Astrocyte of the cerebellum (primary cell): ENCODE measurements around the gene MAPRE3.

ENCODE experiments used
- DNase-seq: peaks from one replicate; pipeline ENCODE4 v3.0.0-alpha.2; 2011; ENCODE audit warnings: low read depth
- H3K4me3 ChIP-seq: 2 replicates; pipeline ENCODE4 v1.5.1; 2011; ENCODE audit warnings: mild to moderate bottlenecking, low read depth, low read length, moderate library complexity
- in situ Hi-C: cut with HindIII; loops from 2 replicates; pipeline ENCODE4 v1.10.0; 2017; ENCODE audit warnings: low sequenced_read_pairs
- TF ChIP-seq, protein P1 (sequence below): IDR thresholded peaks from 2 replicates; pipeline ENCODE4 v1.5.1; 2012; ENCODE audit warnings: low read length, low read depth, moderate library complexity, mild to moderate bottlenecking; ENCODE audit errors: missing control alignments

Gene MAPRE3

DNA sequence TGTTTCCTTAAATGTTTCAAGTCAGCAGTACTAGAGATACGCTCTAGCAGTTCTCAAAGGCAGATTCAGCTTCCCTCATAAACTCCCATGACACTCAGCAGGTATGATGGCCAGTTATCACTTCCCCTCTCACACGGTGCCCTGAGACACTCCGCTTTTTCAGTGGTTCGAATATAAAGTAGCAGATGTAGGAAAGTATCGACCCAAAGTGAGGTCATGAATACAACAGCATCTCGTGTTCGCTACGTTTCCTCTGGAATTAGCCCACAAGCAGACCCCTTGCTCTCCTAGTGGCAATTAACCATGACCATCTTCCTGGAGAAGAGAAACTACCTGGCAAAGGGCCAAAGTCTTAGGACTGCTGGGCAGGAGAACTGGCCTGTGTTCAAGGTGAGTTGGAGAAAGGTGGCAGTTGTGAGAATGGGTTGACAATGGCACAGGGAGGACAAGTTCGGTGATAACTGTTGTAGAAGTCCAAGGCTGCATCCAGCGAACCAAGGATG is 71.8 kb downstream of the MAPRE3 start:
- TF ChIP-seq, protein P1, sequence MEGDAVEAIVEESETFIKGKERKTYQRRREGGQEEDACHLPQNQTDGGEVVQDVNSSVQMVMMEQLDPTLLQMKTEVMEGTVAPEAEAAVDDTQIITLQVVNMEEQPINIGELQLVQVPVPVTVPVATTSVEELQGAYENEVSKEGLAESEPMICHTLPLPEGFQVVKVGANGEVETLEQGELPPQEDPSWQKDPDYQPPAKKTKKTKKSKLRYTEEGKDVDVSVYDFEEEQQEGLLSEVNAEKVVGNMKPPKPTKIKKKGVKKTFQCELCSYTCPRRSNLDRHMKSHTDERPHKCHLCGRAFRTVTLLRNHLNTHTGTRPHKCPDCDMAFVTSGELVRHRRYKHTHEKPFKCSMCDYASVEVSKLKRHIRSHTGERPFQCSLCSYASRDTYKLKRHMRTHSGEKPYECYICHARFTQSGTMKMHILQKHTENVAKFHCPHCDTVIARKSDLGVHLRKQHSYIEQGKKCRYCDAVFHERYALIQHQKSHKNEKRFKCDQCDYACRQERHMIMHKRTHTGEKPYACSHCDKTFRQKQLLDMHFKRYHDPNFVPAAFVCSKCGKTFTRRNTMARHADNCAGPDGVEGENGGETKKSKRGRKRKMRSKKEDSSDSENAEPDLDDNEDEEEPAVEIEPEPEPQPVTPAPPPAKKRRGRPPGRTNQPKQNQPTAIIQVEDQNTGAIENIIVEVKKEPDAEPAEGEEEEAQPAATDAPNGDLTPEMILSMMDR = no peak
- no peak overlapping the region for H3K4me3 ChIP-seq
- DNase-seq = no peak
- in situ Hi-C loops = no loop called here

DNA sequence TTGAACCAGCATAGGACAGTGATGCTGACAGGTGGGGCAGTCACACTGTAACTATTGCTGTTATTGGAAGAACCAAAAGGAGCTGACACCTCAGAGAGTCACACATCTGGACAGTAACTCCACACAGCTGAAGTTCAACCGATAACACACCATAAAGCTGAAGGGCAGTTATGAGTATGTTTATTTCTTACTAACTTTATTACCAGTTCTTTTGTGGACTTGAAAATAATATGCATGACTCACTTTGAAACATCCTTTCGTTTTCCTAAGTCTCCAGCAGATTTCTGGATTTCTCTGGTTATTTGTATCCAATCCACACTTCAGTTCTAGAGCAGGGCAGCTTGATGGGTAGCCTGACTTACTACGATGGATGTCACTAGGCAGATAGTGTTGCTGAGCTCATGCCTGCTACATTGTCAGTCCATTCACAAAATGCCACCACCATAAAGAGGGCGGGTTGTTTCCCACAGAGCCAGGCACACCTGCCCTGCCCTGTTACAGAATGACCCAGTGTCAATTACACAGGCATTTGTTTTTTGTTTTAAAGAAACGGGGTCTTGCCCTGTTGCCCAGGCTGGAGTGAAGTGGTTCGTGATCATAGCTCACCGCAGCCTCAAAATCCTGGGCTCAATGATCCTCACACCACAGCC is 72.7 kb downstream of the MAPRE3 start:
- in situ Hi-C loops = no loop called here
- H3K4me3 ChIP-seq = no peak overlapping the region
- DNase-seq = no peak
- TF ChIP-seq, protein P1 = no peak

DNA sequence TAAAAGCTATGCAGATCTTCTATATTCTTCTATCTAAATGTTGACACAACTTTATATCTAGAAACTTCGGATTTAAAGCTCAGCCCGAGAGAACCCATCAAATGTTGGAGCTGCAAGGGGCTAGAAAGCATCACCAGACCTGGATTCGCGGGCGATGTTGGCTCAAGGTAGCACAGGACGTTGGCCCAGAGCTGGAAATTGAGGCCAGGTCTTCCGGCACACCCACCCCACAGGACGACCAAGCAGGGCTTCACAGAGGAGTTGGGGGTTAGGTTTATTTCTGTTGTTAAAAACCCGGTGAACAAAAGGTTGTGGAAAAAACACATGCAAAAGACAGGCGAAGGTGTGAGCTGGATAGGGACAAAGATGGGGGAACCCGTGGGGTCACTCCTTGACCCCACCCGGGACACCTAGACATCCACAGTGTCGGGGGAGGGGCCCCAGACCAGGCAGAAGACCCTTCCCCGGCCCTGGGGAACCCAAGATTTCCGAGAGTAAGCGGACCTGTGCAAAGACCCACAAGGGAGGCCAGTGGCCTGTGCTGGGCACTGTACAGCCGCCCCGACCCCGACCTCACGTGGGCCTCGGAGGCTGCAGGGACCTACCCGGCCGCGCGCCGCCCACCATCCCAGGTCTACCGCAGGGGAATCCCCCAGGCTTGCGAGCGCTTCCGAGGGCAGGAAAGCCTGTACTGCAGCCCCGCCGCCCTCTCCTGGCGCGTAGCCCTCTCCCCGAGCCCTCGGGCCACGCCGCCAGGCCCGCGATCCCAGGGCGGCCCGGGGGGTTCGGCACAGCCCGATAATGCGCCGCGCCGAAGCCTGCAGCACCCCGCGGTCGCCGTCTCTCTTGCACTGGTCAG is 79.2 kb downstream of the MAPRE3 start:
- TF ChIP-seq, protein P1 = no peak

DNA sequence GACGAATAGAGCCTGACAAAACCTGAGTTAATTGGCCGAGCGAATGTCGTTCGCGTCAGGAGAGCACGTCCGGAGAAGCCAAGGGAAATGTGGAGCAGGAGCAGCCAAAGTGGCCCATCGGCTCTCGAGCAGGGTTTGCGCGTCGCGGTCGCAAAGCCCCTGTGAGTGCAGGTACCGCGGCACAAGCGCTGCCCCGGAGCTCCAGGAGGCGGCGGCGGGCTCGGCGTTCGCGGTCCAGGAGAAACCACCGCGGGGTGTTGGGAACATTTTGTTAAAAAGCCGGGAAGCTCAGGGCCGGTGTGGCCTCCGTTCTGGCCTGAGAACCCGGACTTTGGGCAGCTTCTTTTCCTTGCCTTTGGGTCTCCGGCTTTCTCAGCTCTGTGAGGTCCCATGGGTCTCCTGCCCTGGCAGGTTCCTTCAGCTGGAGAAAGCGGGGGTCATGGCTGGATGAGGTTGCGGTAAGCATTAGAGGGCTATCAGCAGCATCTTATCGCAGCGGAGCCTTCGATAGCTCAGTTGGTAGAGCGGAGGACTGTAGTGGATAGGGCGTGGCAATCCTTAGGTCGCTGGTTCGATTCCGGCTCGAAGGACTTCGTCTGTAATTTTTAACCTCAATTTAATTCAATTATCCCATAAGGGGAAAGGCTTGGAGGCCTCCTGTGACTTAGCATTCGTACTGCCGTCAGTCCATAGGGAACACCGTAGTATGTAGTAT is 80.0 kb downstream of the MAPRE3 start:
- TF ChIP-seq, protein P1 = peak; percentile 41
- DNase-seq = peak; percentile 79
- in situ Hi-C loops = no loop called here
- peak overlapping the region; percentile 92 for H3K4me3 ChIP-seq

More for the DNA sequence above, 79.2 kb downstream of the MAPRE3 start:
- no peak for DNase-seq
- in situ Hi-C loops = no loop called here
- peak overlapping the region; percentile 92 for H3K4me3 ChIP-seq

DNA sequence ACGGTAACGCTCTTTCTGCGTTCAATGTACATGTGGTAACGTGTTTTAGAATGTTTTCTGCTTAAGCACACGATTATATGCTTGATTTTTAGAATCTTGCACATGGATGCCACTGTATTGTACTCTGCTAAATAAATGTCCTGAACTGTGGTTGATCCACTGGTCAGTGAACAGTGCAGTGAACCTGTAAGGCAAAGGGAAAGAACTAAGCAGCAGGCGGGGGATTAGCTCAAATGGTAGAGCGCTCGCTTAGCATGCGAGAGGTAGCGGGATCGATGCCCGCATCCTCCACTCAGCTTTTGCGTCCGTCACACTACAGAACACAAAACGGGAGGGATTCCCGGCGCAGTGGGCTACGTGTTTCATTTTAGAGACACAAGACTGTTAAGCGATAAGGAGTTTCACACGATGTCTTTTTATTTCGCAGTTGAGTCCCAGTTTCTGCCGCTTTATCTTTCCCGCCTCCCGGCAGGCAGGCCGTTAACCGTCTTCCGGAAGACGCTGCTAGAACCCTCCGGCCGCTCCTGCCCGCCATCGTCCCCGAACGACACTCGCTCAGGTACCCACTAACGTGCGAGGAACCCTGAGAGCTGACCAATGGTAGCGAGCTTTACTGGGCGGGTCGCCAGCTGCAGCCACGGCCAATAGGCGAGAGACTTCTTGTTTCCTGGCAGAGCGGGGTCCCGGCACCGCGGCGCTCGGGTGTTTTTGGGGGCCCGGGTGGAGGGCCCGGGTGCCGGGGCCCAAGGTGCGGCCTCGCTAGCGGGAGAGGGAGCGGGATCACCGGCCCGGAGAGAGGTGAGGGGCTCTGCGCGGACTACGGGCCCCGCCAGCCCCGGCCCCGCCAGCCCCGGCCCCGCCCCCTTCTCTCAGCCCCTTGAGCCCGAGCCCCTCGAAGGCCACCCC is 80.8 kb downstream of the MAPRE3 start, which contains the start of gene AGBL5:
TSS of gene AGBL5 (plus strand) at position 673 of the 906 bp plus-strand sequence. CDS start 1,291 bp downstream, outside the sequence.
- peak; percentile 78 for DNase-seq
- peak within 1 kb of the TSS; percentile 92 for H3K4me3 ChIP-seq
- in situ Hi-C loops = no loop called here
- TF ChIP-seq, protein P1 = no peak
